OCI-LY3 (cell line): Measurements from ENCODE around the gene APBB2.

Source experiments
- H2AFZ ChIP-seq: fragments of 200-600, 300-600 bp; shearing (Covaris generic); 2 replicates; pipeline ENCODE4 v1.6.0; 2014; ENCODE audit warnings: antibody characterized with exemption, low read depth, low read length
- H3K27ac ChIP-seq: fragments of 200-600, 300-600 bp; sonication (generic); 2 replicates; pipeline ENCODE4 v1.5.1; 2014; ENCODE audit warnings: mild to moderate bottlenecking, low read length, moderate library complexity, mixed read lengths
- H3K27me3 ChIP-seq: fragments of 200-600, 300-600 bp; sonication (generic); 2 replicates; pipeline ENCODE4 v1.6.1; 2014; ENCODE audit warnings: low read depth, low read length, mixed read lengths
- H3K36me3 ChIP-seq: fragments of 200-600, 300-600 bp; sonication (generic); replicated peaks from 2 replicates; pipeline ENCODE3; 2014; ENCODE audit warnings: low read depth, low read length, mixed read lengths
- H3K4me1 ChIP-seq: fragments of 300-600, 200-600 bp; sonication (generic); 2 replicates; pipeline ENCODE4 v1.6.1; 2014; ENCODE audit warnings: low read length, mixed read lengths
- H3K4me2 ChIP-seq: fragments of 200-600, 300-600 bp; sonication (generic); 2 replicates; pipeline ENCODE4 v1.6.1; 2014; ENCODE audit warnings: low read length, mixed read lengths
- H3K4me3 ChIP-seq: fragments of 300-600, 200-600 bp; sonication (generic); 2 replicates; pipeline ENCODE4 v1.5.1; 2014; ENCODE audit warnings: antibody characterized with exemption, mild to moderate bottlenecking, low read length, moderate library complexity
- H3K79me2 ChIP-seq: fragments of 300-600, 200-600 bp; shearing (Covaris generic); 2 replicates; pipeline ENCODE4 v1.6.1; 2014; ENCODE audit warnings: mild to moderate bottlenecking, low read length, mixed read lengths
- H3K9ac ChIP-seq: fragments of 300-600, 200-600 bp; shearing (Covaris generic); 2 replicates; pipeline ENCODE4 v1.6.0; 2014; ENCODE audit warnings: mild to moderate bottlenecking, low read length, moderate library complexity
- H3K9me3 ChIP-seq: fragments of 200-600, 300-600 bp; shearing (Covaris generic); 2 replicates; pipeline ENCODE4 v1.6.1; 2014; ENCODE audit warnings: low read length, mixed read lengths; ENCODE audit not compliant: insufficient read depth
- H4K20me1 ChIP-seq: fragments of 200-600, 300-600 bp; sonication (generic); 2 replicates; pipeline ENCODE4 v1.6.1; 2016; ENCODE audit warnings: low read length, mixed read lengths; ENCODE audit not compliant: insufficient read depth
- EZH2phosphoT487 ChIP-seq: fragments of 200-600 bp; shearing (Covaris generic); IDR thresholded peaks from 2 replicates; pipeline ENCODE4 v1.6.1; 2018; ENCODE audit warnings: antibody characterized with exemption, mixed run types, low read depth
- TF ChIP-seq, protein P1 (sequence below): fragments of 200-600, 300-600 bp; sonication (generic); IDR thresholded peaks from 2 replicates; pipeline ENCODE4 v1.5.1; 2014; ENCODE audit warnings: antibody characterized with exemption, low read length, low read depth

The APBB2 gene

DNA sequence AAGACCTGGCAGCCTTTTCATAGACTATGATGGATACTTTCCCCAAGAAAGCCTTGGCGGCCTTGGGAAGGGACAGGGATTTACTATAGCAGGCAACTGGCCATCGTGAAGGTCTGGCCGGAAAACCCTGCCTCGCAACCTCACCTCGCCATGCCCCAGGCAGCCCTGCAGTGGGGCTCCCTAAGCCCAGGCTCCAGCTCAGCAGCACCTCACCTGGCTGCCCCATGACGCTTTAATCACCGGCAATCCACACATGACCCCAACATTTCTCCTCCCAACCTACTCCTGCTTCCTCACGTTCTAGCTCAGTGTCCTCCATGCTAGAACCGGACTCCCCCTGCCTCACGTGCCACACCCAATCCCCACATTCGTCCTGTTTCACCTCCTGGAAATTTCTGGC is 382.2 kb downstream of the APBB2 start:
- no peaks in the 10 kb centered on the region for H3K79me2 ChIP-seq
- TF ChIP-seq, protein P1, sequence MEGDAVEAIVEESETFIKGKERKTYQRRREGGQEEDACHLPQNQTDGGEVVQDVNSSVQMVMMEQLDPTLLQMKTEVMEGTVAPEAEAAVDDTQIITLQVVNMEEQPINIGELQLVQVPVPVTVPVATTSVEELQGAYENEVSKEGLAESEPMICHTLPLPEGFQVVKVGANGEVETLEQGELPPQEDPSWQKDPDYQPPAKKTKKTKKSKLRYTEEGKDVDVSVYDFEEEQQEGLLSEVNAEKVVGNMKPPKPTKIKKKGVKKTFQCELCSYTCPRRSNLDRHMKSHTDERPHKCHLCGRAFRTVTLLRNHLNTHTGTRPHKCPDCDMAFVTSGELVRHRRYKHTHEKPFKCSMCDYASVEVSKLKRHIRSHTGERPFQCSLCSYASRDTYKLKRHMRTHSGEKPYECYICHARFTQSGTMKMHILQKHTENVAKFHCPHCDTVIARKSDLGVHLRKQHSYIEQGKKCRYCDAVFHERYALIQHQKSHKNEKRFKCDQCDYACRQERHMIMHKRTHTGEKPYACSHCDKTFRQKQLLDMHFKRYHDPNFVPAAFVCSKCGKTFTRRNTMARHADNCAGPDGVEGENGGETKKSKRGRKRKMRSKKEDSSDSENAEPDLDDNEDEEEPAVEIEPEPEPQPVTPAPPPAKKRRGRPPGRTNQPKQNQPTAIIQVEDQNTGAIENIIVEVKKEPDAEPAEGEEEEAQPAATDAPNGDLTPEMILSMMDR, result no peak
- TF ChIP-seq EZH2phosphoT487, result no peak
- H3K27ac ChIP-seq, result no peak overlapping the region
- no peak overlapping the region for H2AFZ ChIP-seq
- H3K36me3 ChIP-seq, result peaks cover 18% of the 10 kb centered on the region
- H3K9ac ChIP-seq, result no peak overlapping the region
- no peaks in the 10 kb centered on the region for H3K4me1 ChIP-seq
- no peak overlapping the region for H3K4me3 ChIP-seq
- H3K27me3 ChIP-seq, result no peaks in the 10 kb centered on the region
- no peak overlapping the region for H3K4me2 ChIP-seq
- H4K20me1 ChIP-seq, result no peaks in the 10 kb centered on the region
- H3K9me3 ChIP-seq, result no peaks in the 10 kb centered on the region

DNA sequence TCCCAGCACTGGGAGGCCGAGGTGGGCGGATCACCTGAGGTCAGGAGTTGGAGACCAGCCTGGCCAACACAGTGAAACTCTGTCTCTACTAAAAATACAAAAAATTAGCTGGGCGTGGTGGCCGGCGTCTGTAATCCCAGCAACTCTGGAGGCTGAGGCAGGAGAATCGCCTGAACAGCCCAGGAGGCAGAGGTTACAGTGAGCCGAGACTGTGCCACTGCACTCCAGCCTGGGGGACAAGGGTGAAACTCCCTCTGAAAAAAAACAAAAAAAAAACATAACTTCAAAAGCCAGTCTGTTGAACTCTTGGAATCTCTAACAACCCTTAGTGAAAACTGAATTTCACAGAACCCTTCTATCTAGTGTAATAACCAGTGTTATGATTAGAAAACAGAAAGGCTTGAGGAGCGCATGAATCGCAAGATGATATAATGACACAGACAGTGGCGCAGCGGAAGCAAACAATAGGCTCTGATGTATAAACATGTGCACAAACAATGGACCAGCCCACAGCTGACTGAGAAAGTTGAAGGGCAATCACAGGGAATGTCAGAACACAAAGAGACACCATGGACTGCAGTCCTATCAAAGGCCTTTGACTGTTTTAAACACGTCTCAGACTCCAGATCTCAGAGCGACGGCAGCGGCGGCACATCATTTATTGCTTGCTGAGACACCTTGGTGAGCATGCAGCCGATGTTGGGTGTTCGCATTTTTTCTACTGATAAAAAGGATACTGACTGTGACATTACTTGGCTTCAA is 383.0 kb downstream of the APBB2 start:
- Histone ChIP-seq H2AFZ (no peak overlapping the region), H3K4me2 (no peak overlapping the region)

DNA sequence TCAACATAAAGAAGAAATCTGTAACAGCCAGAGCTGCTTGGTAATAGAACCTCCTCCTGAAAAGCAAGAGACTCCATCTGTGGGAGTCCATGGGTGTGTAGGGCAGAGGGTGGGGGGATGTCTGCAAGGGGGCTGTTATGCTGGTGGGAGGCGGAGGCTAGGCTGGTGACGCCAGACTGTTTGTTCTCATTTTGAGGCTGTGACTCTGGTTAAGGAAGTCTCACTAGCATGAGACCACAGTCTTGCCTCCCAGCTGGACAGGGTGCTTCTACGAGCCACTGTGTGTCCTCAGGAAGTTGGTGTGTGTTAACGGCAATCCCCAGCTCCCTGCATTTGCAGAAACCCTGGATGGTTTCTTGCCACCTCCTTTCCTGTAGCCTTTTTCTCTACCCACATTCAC is 384.8 kb downstream of the APBB2 start:
- TF ChIP-seq EZH2phosphoT487, result no peak
- TF ChIP-seq, protein P1, result no peak
- no peak overlapping the region for H2AFZ ChIP-seq
- peaks cover 9% of the 10 kb centered on the region for H3K4me1 ChIP-seq
- no peaks in the 10 kb centered on the region for H3K27me3 ChIP-seq
- H3K27ac ChIP-seq, result no peak overlapping the region
- no peaks in the 10 kb centered on the region for H4K20me1 ChIP-seq
- peaks cover 20% of the 10 kb centered on the region for H3K36me3 ChIP-seq
- no peak overlapping the region for H3K4me3 ChIP-seq
- H3K79me2 ChIP-seq, result no peaks in the 10 kb centered on the region
- no peak overlapping the region for H3K9ac ChIP-seq
- no peaks in the 10 kb centered on the region for H3K9me3 ChIP-seq
- H3K4me2 ChIP-seq, result no peak overlapping the region

More for the DNA sequence above, 383.0 kb downstream of the APBB2 start:
- H3K27me3 ChIP-seq, result no peaks in the 10 kb centered on the region
- no peak overlapping the region for H3K9ac ChIP-seq
- no peaks in the 10 kb centered on the region for H3K9me3 ChIP-seq
- H3K4me1 ChIP-seq, result no peaks in the 10 kb centered on the region
- TF ChIP-seq, protein P1, result no peak
- H3K79me2 ChIP-seq, result no peaks in the 10 kb centered on the region
- H4K20me1 ChIP-seq, result no peaks in the 10 kb centered on the region
- H3K4me3 ChIP-seq, result no peak overlapping the region
- H3K36me3 ChIP-seq, result peaks cover 20% of the 10 kb centered on the region
- H3K27ac ChIP-seq, result no peak overlapping the region

DNA sequence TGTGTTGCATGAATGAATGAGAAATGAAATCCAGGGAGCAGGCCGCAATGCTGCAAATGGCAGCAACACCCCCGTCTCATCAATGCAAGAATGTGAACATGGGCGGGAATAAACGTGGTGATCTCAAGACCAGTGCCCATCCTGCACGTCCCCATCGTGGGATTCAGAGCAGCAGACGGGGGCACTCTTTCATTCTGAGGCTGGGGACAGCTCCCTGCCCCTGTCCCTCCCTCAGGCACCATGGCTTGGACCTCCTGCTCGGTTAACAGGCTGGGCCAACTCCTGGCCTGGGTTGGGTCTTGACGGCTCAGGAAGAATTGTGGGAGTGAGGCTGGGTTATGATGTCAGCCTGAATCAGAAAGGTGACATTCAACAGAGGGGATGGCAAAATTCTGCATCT is 385.7 kb downstream of the APBB2 start:
- Histone ChIP-seq H3K4me2 (no peak overlapping the region), H3K9ac (no peak overlapping the region), H2AFZ (no peak overlapping the region), H3K4me1 (peaks cover 9% of the 10 kb centered on the region), H3K27me3 (no peaks in the 10 kb centered on the region), H3K36me3 (peaks cover 20% of the 10 kb centered on the region), H3K9me3 (no peaks in the 10 kb centered on the region), H4K20me1 (no peaks in the 10 kb centered on the region), H3K4me3 (no peak overlapping the region), H3K27ac (no peak overlapping the region), H3K79me2 (no peaks in the 10 kb centered on the region)
- TF ChIP-seq, protein P1, result no peak
